Measurements from ENCODE around the gene CPEB3.
A peak's percentile ranks its signal among the peaks of the same experiment; 100 is the strongest.

- TF ChIP-seq CTCF (IDR thresholded peaks at IDR 0.05) (peak; percentile 63 to 99 (median 93)), POLR2A (IDR thresholded peaks at IDR 0.05) (no peak)
Observed at GRCh38 chr10:92087750-92088395, 203.0 kb downstream of the CPEB3 start.

Data from body of pancreas (tissue), 4 donors.